Upper lobe of right lung (tissue), 1 donor: ENCODE results near the gene PSMA2. TPM values are rescaled to one million over a fixed set of nuclear protein-coding genes. Genes with fewer than 3 reads are reported as not detected.
A peak's percentile ranks its signal among the peaks of the same experiment; 100 is the strongest.

ENCODE experiments used
- ATAC-seq: fragments of 200-7000 bp; cut with Tn5 transposase; one replicate; pipeline ENCODE4 v1.9.1; 2020; ENCODE audit warnings: mild to moderate bottlenecking, moderate library complexity
- DNase-seq: peaks from one replicate; pipeline ENCODE4 v3.0.0-alpha.2; 2020
- H3K27ac ChIP-seq: fragments of 200-600 bp; one replicate; pipeline ENCODE4 v1.8.0; 2022
- H3K27me3 ChIP-seq: fragments of 200-600 bp; one replicate; pipeline ENCODE4 v1.8.0; 2022; ENCODE audit warnings: mild to moderate bottlenecking
- H3K36me3 ChIP-seq: fragments of 200-600 bp; one replicate; pipeline ENCODE4 v1.8.0; 2022
- H3K4me1 ChIP-seq: fragments of 200-600 bp; one replicate; pipeline ENCODE4 v1.8.0; 2022
- H3K4me3 ChIP-seq: fragments of 200-600 bp; one replicate; pipeline ENCODE4 v1.8.0; 2022; ENCODE audit warnings: mild to moderate bottlenecking
- H3K9me3 ChIP-seq: fragments of 200-600 bp; one replicate; pipeline ENCODE4 v1.8.0; 2022
- intact Hi-C: fragments of 100-400 bp; cut with DNase I; formaldehyde crosslinking; loops from one replicate; pipeline ENCODE4 v1.11.0; 2022
- total RNA-seq: library from RNA; stranded (reverse); fragmentation: NEBNext Ultra II Directional; extraction: Animal tissue kit (Norgen Biotek cat#: 25700); gene quantifications from one replicate; pipeline ENCODE4 v1.2.1, GENCODE V29; 2021
- TF ChIP-seq, protein P1 (sequence below): fragments of 200-600 bp; IDR thresholded peaks from one replicate; pipeline ENCODE4 v1.8.0; 2022; ENCODE audit warnings: antibody characterized with exemption
- donor health status: DM: no; HTN: yes; CAD: no; lungs with severe emphysema.

The PSMA2 gene
- total RNA-seq, 1 donor from 2014 or later: 55.1 TPM

DNA sequence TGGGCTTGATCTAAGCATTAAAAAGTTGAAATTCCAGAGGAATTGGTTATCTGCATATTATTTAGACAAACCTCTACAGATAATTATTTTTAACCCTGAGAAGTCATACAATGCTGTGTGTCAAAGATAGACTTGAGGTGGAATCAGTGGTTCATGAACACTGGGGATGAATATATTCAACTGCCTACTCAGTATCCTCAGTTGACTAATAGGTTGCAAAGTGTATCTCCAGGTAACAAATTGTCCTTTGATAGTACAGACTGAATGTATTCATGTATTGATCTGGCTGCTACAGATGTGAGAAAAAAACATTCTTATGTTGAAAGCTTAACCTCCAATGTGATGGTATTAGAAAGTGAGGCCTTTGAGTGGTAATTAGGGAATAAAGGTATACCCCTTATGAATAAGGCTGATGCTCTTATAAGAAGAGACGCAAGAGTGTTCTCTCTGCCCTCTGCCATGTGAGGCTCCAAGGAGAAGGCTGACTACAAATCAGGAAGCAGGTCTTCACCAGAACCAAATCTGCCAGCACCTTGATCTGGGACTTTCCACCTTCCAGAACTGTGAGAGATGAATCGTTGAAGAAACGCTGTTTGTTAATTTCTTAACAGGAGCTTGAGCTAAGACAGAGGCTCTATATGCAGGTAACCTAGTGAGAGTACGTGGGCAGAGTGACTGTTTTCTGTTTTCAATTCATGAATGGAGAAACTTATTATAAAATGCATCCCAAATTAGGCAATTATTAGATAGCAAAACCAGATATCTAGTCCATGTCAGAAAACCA lies 7.7 kb upstream of the PSMA2 start:
- no peaks in the 10 kb centered on the region for H3K27me3 ChIP-seq
- no peak overlapping the region for H3K4me3 ChIP-seq
- DNase-seq: no peak
- peaks cover 54% of the 10 kb centered on the region for H3K36me3 ChIP-seq
- H3K9me3 ChIP-seq: no peaks in the 10 kb centered on the region
- no peak for ATAC-seq
- TF ChIP-seq, protein P1, sequence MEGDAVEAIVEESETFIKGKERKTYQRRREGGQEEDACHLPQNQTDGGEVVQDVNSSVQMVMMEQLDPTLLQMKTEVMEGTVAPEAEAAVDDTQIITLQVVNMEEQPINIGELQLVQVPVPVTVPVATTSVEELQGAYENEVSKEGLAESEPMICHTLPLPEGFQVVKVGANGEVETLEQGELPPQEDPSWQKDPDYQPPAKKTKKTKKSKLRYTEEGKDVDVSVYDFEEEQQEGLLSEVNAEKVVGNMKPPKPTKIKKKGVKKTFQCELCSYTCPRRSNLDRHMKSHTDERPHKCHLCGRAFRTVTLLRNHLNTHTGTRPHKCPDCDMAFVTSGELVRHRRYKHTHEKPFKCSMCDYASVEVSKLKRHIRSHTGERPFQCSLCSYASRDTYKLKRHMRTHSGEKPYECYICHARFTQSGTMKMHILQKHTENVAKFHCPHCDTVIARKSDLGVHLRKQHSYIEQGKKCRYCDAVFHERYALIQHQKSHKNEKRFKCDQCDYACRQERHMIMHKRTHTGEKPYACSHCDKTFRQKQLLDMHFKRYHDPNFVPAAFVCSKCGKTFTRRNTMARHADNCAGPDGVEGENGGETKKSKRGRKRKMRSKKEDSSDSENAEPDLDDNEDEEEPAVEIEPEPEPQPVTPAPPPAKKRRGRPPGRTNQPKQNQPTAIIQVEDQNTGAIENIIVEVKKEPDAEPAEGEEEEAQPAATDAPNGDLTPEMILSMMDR: no peak
- intact Hi-C loops: loop anchor here (10.0 kb wide), 1 partner anchor 325 kb away; no protein-coding TSS in a partner anchor
- H3K27ac ChIP-seq: no peak overlapping the region
- no peaks in the 10 kb centered on the region for H3K4me1 ChIP-seq

DNA sequence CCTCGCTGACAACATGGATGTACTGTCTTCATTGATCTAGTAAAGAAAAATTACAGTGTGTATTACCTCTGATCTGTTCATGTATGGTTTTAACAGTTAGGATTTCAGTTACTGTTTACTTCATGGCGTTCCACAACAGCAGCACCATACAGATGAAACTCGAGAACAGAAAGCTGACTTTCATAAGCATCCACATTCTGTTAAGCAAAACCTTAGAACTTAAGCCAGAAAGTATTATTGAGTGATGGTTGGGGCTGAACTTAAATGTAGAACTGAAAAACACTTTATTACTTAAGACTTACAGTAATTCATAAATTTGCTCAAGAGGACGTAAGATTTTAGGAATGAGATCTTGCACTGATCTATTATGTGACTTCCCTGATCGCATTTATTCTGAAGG lies 3.9 kb upstream of the PSMA2 start:
- Histone ChIP-seq H3K4me3 (no peak overlapping the region), H3K4me1 (peaks cover 12% of the 10 kb centered on the region), H3K27ac (no peak overlapping the region), H3K27me3 (no peaks in the 10 kb centered on the region), H3K36me3 (peaks cover 54% of the 10 kb centered on the region), H3K9me3 (no peaks in the 10 kb centered on the region)
- intact Hi-C loops: no loop called here
- DNase-seq (no peak), ATAC-seq (no peak)
- TF ChIP-seq, protein P1: no peak

DNA sequence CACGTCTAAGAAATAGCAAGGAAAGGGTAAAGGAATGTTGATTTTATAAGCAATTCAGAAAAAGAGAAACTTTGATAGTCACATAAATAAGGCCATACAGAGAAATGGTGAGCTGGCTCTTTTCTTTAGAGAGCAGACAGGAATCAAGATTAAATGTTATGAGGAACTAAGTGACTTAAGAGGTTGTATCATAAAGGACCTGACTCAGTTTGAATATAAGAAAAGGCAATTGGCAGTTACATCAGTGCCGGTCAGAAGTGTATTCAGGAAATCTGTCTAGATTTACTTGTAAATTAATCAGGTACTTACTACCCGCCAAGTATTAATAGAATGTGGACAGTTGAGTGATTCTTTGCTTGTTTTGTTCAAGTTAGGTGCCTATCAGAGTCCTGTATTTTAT lies 2.3 kb upstream of the PSMA2 start:
- no peak overlapping the region for H3K4me3 ChIP-seq
- peaks cover 43% of the 10 kb centered on the region for H3K36me3 ChIP-seq
- H3K27ac ChIP-seq: no peak overlapping the region
- no peaks in the 10 kb centered on the region for H3K9me3 ChIP-seq
- ATAC-seq (no peak), DNase-seq (no peak)
- intact Hi-C loops: no loop called here
- H3K4me1 ChIP-seq: peaks cover 26% of the 10 kb centered on the region
- no peaks in the 10 kb centered on the region for H3K27me3 ChIP-seq
- TF ChIP-seq, protein P1: no peak

DNA sequence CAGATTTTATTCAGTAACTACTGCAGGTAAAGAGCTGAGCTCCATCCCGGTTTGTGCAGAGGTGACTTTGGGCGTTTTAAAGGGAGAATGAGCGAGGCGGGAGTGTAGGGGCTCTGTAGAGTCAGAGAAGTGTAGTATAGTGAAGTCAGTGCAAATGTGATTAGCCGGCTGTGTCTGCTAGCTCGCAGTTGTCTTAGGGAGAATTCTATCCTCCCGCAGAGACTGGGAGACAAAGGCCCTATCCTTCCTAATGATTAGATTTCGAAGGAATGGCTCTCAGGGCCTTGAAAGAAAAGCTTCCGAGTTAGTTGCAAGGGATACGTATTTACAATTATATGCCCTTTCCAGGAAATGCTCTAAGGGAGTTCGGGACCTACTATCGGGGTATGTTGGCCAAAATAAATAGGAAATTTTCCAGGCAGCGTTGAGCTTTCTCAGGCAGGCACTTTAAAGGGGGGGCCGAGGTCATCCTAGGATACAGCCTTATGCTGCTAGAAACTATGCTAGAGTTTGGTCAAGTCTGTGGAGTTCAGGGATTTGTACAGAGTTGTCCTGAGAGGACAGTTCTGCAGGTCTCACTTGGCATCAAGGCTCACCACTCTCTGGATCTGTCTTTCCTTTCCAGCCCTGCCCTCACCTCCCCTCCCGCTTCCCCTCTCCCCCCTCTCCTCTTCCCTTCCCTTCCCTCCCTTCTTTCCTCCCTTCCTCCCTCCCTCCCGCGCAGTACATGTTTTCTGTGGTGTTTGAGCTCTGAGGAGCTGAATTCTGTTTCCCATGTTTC lies 1.0 kb upstream of the PSMA2 start:
- Histone ChIP-seq H3K4me1 (peaks cover 33% of the 10 kb centered on the region), H3K4me3 (peak overlapping the region; percentile 92), H3K27me3 (no peaks in the 10 kb centered on the region), H3K9me3 (no peaks in the 10 kb centered on the region), H3K27ac (peak overlapping the region; percentile 85), H3K36me3 (peaks cover 30% of the 10 kb centered on the region)
- intact Hi-C loops: no loop called here
- TF ChIP-seq, protein P1: no peak
- ATAC-seq (no peak), DNase-seq (no peak)

DNA sequence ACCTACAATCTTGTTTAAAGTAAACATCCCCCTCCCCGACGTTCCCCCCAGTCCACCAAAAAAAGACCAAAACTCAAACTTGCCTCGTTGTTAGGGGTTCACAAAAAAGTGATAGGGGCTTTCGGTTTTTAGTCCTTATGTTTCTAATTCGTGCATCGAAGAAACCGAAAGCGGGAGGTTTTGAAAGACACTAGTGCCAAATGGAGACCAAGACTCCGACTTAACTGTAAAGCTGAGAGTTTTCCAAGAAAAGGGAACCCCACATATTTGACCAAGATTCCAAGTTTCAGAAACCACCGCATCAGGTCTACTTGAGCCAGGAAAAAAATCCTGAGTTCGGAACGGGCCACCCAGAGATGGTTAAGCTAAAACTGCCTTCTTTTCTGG lies 534 bp downstream of the PSMA2 start:
- peaks cover 36% of the 10 kb centered on the region for H3K4me1 ChIP-seq
- peak overlapping the region; percentile 92 for H3K4me3 ChIP-seq
- DNase-seq (no peak), ATAC-seq (no peak)
- H3K9me3 ChIP-seq: no peaks in the 10 kb centered on the region
- H3K27ac ChIP-seq: peak overlapping the region; percentile 85
- no peaks in the 10 kb centered on the region for H3K27me3 ChIP-seq
- H3K36me3 ChIP-seq: peaks cover 26% of the 10 kb centered on the region
- intact Hi-C loops: no loop called here
- TF ChIP-seq, protein P1: no peak
